ENCODE measurements around the gene IRGQ.

DNA sequence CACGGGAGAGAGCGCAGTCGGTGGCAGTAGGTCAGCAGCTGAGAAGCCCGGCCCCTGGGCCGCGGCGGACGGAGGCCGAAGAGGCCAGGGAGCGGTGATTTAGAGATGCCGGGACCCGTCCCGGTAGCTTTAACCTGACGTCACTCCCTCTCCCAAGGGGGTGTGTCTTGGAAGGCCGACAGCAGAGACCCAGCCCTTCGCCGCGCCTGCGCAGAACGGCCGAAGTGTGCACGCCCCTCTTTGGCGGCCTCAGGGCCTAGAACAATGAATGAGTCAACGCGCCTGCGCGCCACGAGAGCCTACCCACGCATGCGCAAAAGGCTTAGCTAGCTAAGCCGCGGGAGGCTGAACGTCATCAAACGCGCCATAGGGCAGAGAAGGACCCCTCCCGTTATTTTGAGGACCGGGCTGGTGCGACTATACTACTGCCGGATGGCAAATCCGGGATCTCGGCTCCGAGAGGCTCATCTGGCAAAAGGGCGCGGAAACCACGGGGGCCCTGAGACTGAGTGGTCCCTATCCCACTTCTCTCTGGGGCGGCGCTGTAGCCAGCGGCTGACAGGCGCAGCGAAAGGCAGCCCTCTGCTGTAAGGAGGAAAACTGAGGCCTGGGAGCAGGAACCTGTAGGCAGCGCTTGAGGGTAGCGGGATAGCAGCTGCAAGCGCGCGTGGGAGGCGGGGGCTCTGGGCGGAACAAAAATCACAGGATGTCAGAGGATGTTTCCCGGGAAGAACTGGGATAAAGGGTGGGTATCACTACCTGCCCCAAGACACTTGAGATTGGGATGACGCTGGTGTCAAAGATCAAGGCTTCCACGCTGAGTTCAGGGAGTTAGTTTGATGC is at the start of gene IRGQ, which contains the start of gene ZNF576:
- TF ChIP-seq SMAD3 (CRISPR knock-in tag; IDR thresholded peaks at IDR 0.05; ENCODE audit: borderline replicate concordance) (no peak; the same call in 1 of the 2 replicates), MXD4 (CRISPR knock-in tag; IDR thresholded peaks at IDR 0.05; ENCODE audit: borderline replicate concordance) (no peak), TEAD1 (CRISPR knock-in tag; IDR thresholded peaks at IDR 0.05) (no peak)
- TF ChIP-seq, protein P1, sequence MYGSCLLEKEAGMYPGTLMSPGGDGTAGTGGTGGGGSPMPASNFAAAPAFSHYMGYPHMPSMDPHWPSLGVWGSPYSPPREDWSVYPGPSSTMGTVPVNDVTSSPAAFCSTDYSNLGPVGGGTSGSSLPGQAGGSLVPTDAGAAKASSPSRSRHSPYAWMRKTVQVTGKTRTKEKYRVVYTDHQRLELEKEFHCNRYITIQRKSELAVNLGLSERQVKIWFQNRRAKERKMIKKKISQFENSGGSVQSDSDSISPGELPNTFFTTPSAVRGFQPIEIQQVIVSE (CRISPR knock-in tag; IDR thresholded peaks at IDR 0.05; ENCODE audit: borderline replicate concordance), result no peak
- TF ChIP-seq, protein P2, sequence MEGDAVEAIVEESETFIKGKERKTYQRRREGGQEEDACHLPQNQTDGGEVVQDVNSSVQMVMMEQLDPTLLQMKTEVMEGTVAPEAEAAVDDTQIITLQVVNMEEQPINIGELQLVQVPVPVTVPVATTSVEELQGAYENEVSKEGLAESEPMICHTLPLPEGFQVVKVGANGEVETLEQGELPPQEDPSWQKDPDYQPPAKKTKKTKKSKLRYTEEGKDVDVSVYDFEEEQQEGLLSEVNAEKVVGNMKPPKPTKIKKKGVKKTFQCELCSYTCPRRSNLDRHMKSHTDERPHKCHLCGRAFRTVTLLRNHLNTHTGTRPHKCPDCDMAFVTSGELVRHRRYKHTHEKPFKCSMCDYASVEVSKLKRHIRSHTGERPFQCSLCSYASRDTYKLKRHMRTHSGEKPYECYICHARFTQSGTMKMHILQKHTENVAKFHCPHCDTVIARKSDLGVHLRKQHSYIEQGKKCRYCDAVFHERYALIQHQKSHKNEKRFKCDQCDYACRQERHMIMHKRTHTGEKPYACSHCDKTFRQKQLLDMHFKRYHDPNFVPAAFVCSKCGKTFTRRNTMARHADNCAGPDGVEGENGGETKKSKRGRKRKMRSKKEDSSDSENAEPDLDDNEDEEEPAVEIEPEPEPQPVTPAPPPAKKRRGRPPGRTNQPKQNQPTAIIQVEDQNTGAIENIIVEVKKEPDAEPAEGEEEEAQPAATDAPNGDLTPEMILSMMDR (IDR thresholded peaks at IDR 0.05), result no peak

Measured in WTC11 (cell line).